IMR-90 (cell line): ENCODE measurements around the gene CIROP. TPM values are rescaled to one million over a fixed set of nuclear protein-coding genes. Genes with fewer than 3 reads are reported as not detected.
A peak's percentile ranks its signal among the peaks of the same experiment; 100 is the strongest.

ENCODE experiments used
- ATAC-seq: fragments of 200-7000 bp; cut with Tn5 transposase; 2 replicates; pipeline ENCODE4 v1.9.1; 2020; ENCODE audit warnings: low read depth, mild to moderate bottlenecking, moderate library complexity
- BruUV-seq: library from RNA; stranded (reverse); fragments of 400-500 nt; replicated peaks from 2 replicates; lab custom pipeline; 2021; lab: Mats Ljungman, UMichigan
- CTCF ChIA-PET: fragments of 300-600 bp; formaldehyde crosslinking; extraction: SDS; loops from one replicate; lab custom pipeline; 2021; ENCODE audit warnings: antibody characterized with exemption; lab: Yijun Ruan, JAX
- POLR2A ChIA-PET: fragments of 300-600 bp; sonication (Branson Sonifier 250); formaldehyde crosslinking; loops from one replicate; lab custom pipeline; 2022; ENCODE audit warnings: antibody characterized with exemption; ENCODE audit not compliant: unreplicated experiment; lab: Charles Lee
- DNase-seq: peaks from one replicate; pipeline ENCODE4 v3.0.0; 2013
- H2AFZ ChIP-seq: replicated peaks from 2 replicates; pipeline ENCODE3; 2013; ENCODE audit warnings: low read length, mild to moderate bottlenecking; ENCODE audit not compliant: poor library complexity
- H2AK5ac ChIP-seq: 2 replicates; pipeline ENCODE4 v1.6.1; 2013; ENCODE audit warnings: low read depth, low read length, inconsistent platforms
- H2AK9ac ChIP-seq: replicated peaks from 2 replicates; pipeline ENCODE3; 2013; ENCODE audit warnings: mild to moderate bottlenecking, low read depth, low read length, moderate library complexity; ENCODE audit not compliant: poor library complexity
- H2BK120ac ChIP-seq: 2 replicates; pipeline ENCODE4 v1.6.1; 2013; ENCODE audit warnings: low read depth, low read length, inconsistent platforms
- H2BK15ac ChIP-seq: 3 replicates; pipeline ENCODE4 v1.6.1; 2013; ENCODE audit warnings: low read depth, low read length, inconsistent platforms
- H2BK20ac ChIP-seq: 2 replicates; pipeline ENCODE4 v1.6.1; 2013; ENCODE audit warnings: low read depth, mild to moderate bottlenecking, inconsistent platforms, low read length, moderate library complexity
- H2BK5ac ChIP-seq: 2 replicates; pipeline ENCODE4 v1.6.1; 2013; ENCODE audit warnings: mild to moderate bottlenecking, low read depth, low read length, inconsistent platforms; ENCODE audit not compliant: poor library complexity, severe bottlenecking
- H3K14ac ChIP-seq: replicated peaks from 2 replicates; pipeline ENCODE4 v1.6.1; 2013; ENCODE audit warnings: low read depth, low read length, inconsistent platforms
- H3K18ac ChIP-seq: 2 replicates; pipeline ENCODE4 v1.6.1; 2013; ENCODE audit warnings: low read depth, low read length, control low read depth
- H3K23ac ChIP-seq: 2 replicates; pipeline ENCODE4 v1.6.1; 2013; ENCODE audit warnings: low read depth, low read length, inconsistent platforms
- H3K27ac ChIP-seq: 2 replicates; pipeline ENCODE4 v1.5.1; 2013; ENCODE audit warnings: mild to moderate bottlenecking, control low read depth, low read length; ENCODE audit not compliant: insufficient read depth
- H3K27me3 ChIP-seq: 2 replicates; pipeline ENCODE4 v1.6.1; 2013; ENCODE audit warnings: low read length; ENCODE audit not compliant: control insufficient read depth, insufficient read depth
- H3K36me3 ChIP-seq: 2 replicates; pipeline ENCODE4 v1.6.1; 2013; ENCODE audit warnings: low read length, mixed read lengths; ENCODE audit not compliant: control insufficient read depth, insufficient read depth
- H3K4ac ChIP-seq: 2 replicates; pipeline ENCODE4 v1.6.1; 2013; ENCODE audit warnings: low read depth, low read length, inconsistent platforms
- H3K4me1 ChIP-seq: 2 replicates; pipeline ENCODE4 v1.6.1; 2013; ENCODE audit warnings: low read length, mixed read lengths; ENCODE audit not compliant: control insufficient read depth, insufficient read depth
- H3K4me2 ChIP-seq: 2 replicates; pipeline ENCODE4 v1.6.1; 2013; ENCODE audit warnings: low read depth, mild to moderate bottlenecking, control low read depth, low read length, moderate library complexity
- H3K4me3 ChIP-seq: 2 replicates; pipeline ENCODE4 v1.5.1; 2013; ENCODE audit warnings: low read depth, mild to moderate bottlenecking, control low read depth, low read length, moderate library complexity; ENCODE audit not compliant: insufficient read depth
- H3K56ac ChIP-seq: 2 replicates; pipeline ENCODE4 v1.6.1; 2013; ENCODE audit warnings: low read length, inconsistent platforms; ENCODE audit not compliant: insufficient read depth; ENCODE audit errors: extremely low read depth
- H3K79me1 ChIP-seq, 2 experiments: 2 replicates each; pipeline ENCODE4 v1.6.1; 2013; ENCODE audit warnings: low read length in 2 of 2, inconsistent platforms in 1 of 2, low read depth in 1 of 2
- H3K9ac ChIP-seq: 2 replicates; pipeline ENCODE4 v1.6.1; 2013; ENCODE audit warnings: low read depth, low read length, control low read depth
- H3K9me1 ChIP-seq: 2 replicates; pipeline ENCODE4 v1.6.1; 2013; ENCODE audit warnings: low read length, inconsistent platforms; ENCODE audit not compliant: insufficient read depth
- H3K9me3 ChIP-seq: 2 replicates; pipeline ENCODE4 v1.6.1; 2013; ENCODE audit warnings: low read length; ENCODE audit not compliant: control insufficient read depth, insufficient read depth
- H4K20me1 ChIP-seq: 2 replicates; pipeline ENCODE4 v1.6.1; 2013; ENCODE audit warnings: low read length, inconsistent platforms; ENCODE audit not compliant: insufficient read depth
- H4K5ac ChIP-seq: 2 replicates; pipeline ENCODE4 v1.6.1; 2013; ENCODE audit warnings: mild to moderate bottlenecking, low read depth, low read length, control low read depth
- H4K8ac ChIP-seq, 2 experiments: 2 replicates each; pipeline ENCODE4 v1.6.1; 2013; ENCODE audit warnings: low read depth in 2 of 2, low read length in 2 of 2, control low read depth in 1 of 2, inconsistent platforms in 1 of 2
- H4K91ac ChIP-seq: 2 replicates; pipeline ENCODE4 v1.6.1; 2013; ENCODE audit warnings: low read depth, low read length, inconsistent platforms; ENCODE audit not compliant: insufficient read depth
- BHLHE40 ChIP-seq: fragments of 150-350 bp; IDR thresholded peaks from 2 replicates; pipeline ENCODE4 v1.6.1; 2016; ENCODE audit warnings: mild to moderate bottlenecking, low read depth, low read length
- CHD1 ChIP-seq: IDR thresholded peaks from 2 replicates; pipeline ENCODE4 v1.6.1; 2012; ENCODE audit warnings: low read depth, low read length, improper control_type of control experiment
- CTCF ChIP-seq: conservative IDR thresholded peaks from 2 replicates; pipeline ENCODE4 v1.5.1; 2012; ENCODE audit warnings: mild to moderate bottlenecking, low read depth, low read length, improper control_type of control experiment
- ELK1 ChIP-seq: fragments of 150-350 bp; IDR thresholded peaks from 2 replicates; pipeline ENCODE4 v1.6.1; 2016; ENCODE audit warnings: low read depth, mild to moderate bottlenecking, low read length, moderate library complexity, borderline replicate concordance
- FOS ChIP-seq: fragments of 150-350 bp; IDR thresholded peaks from 2 replicates; pipeline ENCODE4 v1.6.1; 2016; ENCODE audit warnings: low read depth, low read length
- POLR2A ChIP-seq: IDR thresholded peaks from 2 replicates; pipeline ENCODE4 v1.6.1; 2012; ENCODE audit warnings: mild to moderate bottlenecking, low read depth, low read length
- SMC3 ChIP-seq: fragments of 150-350 bp; IDR thresholded peaks from 2 replicates; pipeline ENCODE4 v1.6.1; 2016; ENCODE audit warnings: low read depth, mild to moderate bottlenecking, antibody characterized with exemption, low read length, moderate library complexity
- WGBS, 2 experiments: methylation state at CpG; one replicate each; pipeline versions ENCODE4 v1.1.5 to v1.1.7; 2013; ENCODE audit warnings: missing lambda C conversion rate in 2 of 2; ENCODE audit not compliant: insufficient read length in 1 of 2; ENCODE audit errors: extremely low coverage in 2 of 2; 5-methylcytosine and 5-hydroxymethylcytosine counted together
- dilution Hi-C: fragments of 300-500 bp; cut with HindIII; formaldehyde crosslinking; loops from one replicate; pipeline ENCODE4 v1.14.3; 2018; ENCODE audit warnings: low sequenced_read_pairs; ENCODE audit not compliant: unreplicated experiment
- in situ Hi-C: fragments of 300-500 bp; cut with MboI; formaldehyde crosslinking; loops from 3 replicates; pipeline ENCODE4 v1.14.3; 2019; ENCODE audit warnings: low sequenced_read_pairs, inconsistent platforms, mixed read lengths
- intact Hi-C: fragments of 100-400 bp; cut with micrococcal nuclease; formaldehyde crosslinking; loops from 2 replicates; pipeline ENCODE4 v1.10.0; 2022
- polyA plus RNA-seq, 3 experiments: library from polyadenylated mRNA; depleted of rRNA; stranded (reverse); fragments of >200 nt; gene quantifications; 2 replicates each; pipeline ENCODE4 v1.2.3, GENCODE V29; 2012; ENCODE audit warnings: low replicate concordance in 1 of 3
- total RNA-seq: library from RNA; depleted of rRNA; stranded (reverse); fragments of >200 nt; gene quantifications from 2 replicates; pipeline ENCODE4 v1.2.3, GENCODE V29; 2012

Gene CIROP
- total and polyA plus RNA-seq, 2 of the 4 experiments (the other 2 are of a cell fraction), result 0.31 to 0.36 TPM

GRCh38 chr14:23122086-23122485 is 17.3 kb upstream of the CIROP start:
- Histone ChIP-seq H3K4me2 (no peak overlapping the region), H3K9me1 (no peaks in the 10 kb centered on the region), H3K4me3 (no peak overlapping the region), H2BK5ac (no peak overlapping the region), H2AFZ (peak overlapping the region; percentile 28), H3K9ac (no peak overlapping the region), H3K14ac (no peak overlapping the region), H3K4me1 (0 out of 2 replicates have a peak, but pooled peaks cover 3% of the 10 kb centered on the region), H3K27me3 (peaks cover under 1% of the 10 kb centered on the region; the same call in 1 of the 2 replicates), H2AK9ac (no peak overlapping the region), H3K36me3 (no peaks in the 10 kb centered on the region), H2AK5ac (no peak overlapping the region), H3K4ac (no peak overlapping the region), H3K56ac (no peak overlapping the region), H3K9me3 (no peaks in the 10 kb centered on the region), H4K20me1 (no peaks in the 10 kb centered on the region), H4K5ac (no peak overlapping the region), H4K8ac (no peak overlapping the region), H3K79me1 (no peaks in the 10 kb centered on the region), H2BK120ac (no peak overlapping the region), H3K23ac (no peak overlapping the region), H4K91ac (no peak overlapping the region), H3K27ac (no peak overlapping the region), H3K18ac (no peak overlapping the region), H2BK20ac (no peak overlapping the region), H2BK15ac (no peak overlapping the region)
- in situ Hi-C loops (no loop called here), dilution Hi-C loops (no loop called here), intact Hi-C loops (no loop called here)
- WGBS, 2 experiments, result no CpG with 5 or more reads among the region's 6 CpGs
- TF ChIP-seq CTCF (no peak), ELK1 (no peak), POLR2A (no peak), FOS (no peak), CHD1 (no peak), BHLHE40 (no peak), SMC3 (no peak)
- CTCF ChIA-PET, result interaction anchor here (0.6 to 2.7 kb wide), 6 partner anchors 9 to 1310 kb away, joined by 3 to 76 read pairs (median 10); partner anchors contain the start of gene SLC7A8
- ATAC-seq (no peak), DNase-seq (no peak)
- POLR2A ChIA-PET, result no interaction called here
- BruUV-seq, result no TSS peak
